ENCODE results near the gene CCDC146. TPM values are rescaled to one million over a fixed set of nuclear protein-coding genes. Genes with fewer than 3 reads are reported as not detected.
"Not testable (repeated sequence)": the region's sequence is repeated elsewhere in the genome, so short reads cannot be mapped to it uniquely, and the experiment has no call there.

The CCDC146 gene, protein sequence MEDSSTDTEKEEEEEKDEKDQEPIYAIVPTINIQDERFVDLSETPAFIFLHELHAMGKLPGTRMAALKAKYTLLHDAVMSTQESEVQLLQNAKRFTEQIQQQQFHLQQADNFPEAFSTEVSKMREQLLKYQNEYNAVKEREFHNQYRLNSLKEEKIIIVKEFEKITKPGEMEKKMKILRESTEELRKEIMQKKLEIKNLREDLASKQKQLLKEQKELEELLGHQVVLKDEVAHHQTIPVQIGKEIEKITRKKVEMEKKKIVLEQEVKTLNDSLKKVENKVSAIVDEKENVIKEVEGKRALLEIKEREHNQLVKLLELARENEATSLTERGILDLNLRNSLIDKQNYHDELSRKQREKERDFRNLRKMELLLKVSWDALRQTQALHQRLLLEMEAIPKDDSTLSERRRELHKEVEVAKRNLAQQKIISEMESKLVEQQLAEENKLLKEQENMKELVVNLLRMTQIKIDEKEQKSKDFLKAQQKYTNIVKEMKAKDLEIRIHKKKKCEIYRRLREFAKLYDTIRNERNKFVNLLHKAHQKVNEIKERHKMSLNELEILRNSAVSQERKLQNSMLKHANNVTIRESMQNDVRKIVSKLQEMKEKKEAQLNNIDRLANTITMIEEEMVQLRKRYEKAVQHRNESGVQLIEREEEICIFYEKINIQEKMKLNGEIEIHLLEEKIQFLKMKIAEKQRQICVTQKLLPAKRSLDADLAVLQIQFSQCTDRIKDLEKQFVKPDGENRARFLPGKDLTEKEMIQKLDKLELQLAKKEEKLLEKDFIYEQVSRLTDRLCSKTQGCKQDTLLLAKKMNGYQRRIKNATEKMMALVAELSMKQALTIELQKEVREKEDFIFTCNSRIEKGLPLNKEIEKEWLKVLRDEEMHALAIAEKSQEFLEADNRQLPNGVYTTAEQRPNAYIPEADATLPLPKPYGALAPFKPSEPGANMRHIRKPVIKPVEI
- 0.14 and 3.3 TPM in 2 replicates for total RNA-seq (2014; rRNA removed; shearing (Covaris generic); ENCODE audit: low replicate concordance)

DNA sequence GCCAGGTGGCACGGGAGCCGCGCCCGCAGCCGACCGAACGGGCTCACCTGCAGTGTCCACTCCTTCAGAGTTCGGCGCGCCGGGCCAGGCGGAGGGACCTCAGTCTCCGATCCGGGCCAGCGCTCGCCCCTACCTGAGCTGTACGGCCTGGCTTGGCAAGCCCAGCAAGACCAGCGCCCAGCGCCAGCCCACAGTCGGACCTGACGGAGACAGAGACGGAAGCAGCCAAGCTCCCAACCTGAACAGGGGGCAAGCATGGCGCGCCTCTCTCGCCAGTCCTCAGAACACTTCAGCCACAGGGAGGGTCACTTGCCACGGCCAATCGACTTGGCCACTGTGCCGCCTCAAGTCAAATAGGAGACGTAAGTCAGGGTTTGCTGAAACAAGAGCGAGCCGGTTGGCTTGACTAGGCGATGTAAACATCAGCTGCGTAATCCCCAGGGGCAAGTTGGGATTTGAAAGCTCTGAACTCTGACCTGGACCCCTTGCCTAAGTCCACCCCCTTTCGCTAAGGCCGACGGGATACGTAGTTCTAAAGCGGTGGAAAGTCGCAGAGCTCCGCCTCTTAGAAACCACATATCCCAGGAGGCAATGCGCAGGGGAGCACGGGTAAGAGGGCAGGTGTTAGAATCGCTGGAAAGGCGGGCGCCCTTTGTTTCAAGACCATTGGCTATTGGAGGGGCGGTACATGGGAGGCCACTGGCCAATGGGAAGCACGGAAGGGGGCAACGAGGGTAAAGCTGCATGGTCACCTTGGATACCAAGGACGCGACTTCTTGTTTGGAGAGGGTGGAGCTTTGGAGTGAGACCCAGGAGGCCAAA lies at the start of gene CCDC146:
TSS of gene CCDC146 (plus strand) at position 756 of the 822 bp plus-strand sequence. CDS start 45,054 bp downstream, outside the sequence.
- in situ Hi-C loops (cut with HindIII; ENCODE audit: low pct_unique_long_range_greater_than_20kb, low sequenced_read_pairs): not testable (repeated sequence)
- peak; percentile 99 for DNase-seq (ENCODE audit: low read depth)

DNA sequence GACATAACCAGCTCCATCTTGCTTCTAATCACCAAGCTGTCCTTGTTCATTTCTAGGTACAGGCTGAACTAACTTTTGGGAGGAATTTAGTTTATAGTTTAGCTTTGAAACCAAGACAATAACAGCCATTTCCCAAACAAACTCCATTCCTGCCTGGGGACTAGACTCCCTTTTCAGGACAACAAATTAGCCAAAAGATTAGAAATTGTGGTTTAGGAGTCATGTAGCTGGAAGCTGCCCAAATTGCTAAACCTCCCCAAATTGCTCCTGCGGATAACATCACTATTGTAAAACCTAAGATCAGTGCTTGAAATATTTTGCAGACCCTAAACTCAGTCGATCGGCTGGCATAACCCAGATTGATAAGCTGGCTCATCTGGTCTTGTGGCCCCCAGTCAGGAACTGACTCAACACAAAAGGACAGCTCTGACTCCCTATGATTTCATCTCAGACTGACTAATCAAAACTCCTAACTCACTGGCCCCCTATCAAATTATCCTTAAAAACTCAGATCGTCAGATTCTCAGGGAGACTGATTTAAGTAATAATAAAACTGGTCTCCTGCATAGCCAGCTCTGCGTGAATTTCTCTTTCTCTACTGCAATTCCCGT lies 47.5 kb upstream of the CCDC146 start:
- DNase-seq (ENCODE audit: low read depth); in situ Hi-C loops (cut with HindIII; ENCODE audit: low pct_unique_long_range_greater_than_20kb, low sequenced_read_pairs): not testable (repeated sequence)

DNA sequence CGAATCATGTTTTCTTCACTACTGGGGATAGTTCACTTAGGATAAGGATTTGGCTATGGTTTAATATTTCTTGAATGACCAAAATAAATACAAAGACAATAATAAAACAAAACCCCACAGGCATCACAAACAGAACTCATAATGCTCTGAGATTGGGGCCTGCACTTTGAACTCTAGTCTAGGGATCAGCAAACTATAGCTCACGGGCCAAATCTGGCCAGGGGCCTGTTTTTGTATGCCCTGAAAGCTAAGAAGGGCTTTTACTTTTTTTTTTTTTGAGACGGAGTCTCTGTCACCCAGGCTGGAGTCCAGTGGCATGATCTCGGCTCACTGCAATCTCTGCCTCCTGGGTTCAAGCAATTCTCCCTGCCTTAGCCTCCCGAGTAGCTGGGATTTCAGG lies 45.4 kb upstream of the CCDC146 start:
- in situ Hi-C loops (cut with HindIII; ENCODE audit: low pct_unique_long_range_greater_than_20kb, low sequenced_read_pairs): not testable (repeated sequence)

DNA sequence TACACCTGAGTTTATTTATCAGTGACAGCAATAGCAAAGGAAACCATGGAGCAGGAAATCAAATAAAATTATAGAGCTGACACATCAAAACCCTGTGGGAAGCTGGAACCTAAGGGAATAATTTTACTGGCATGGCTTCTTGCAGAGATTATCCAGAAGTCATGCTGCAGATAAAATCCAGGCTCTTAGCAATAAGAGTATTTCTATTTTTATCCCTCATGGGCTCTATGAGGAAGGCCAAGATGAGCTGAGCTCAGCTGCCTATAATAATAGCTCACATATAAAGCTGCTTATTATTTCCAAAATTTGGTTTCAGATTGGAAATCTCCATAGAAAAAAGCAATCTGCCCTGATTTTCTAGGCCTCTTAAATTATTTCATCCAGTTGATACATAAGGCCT lies 43.3 kb upstream of the CCDC146 start:
- DNase-seq (ENCODE audit: low read depth); in situ Hi-C loops (cut with HindIII; ENCODE audit: low pct_unique_long_range_greater_than_20kb, low sequenced_read_pairs): not testable (repeated sequence)

More for the DNA sequence above, 45.4 kb upstream of the CCDC146 start:
- not testable (repeated sequence) for DNase-seq (ENCODE audit: low read depth)

DNA sequence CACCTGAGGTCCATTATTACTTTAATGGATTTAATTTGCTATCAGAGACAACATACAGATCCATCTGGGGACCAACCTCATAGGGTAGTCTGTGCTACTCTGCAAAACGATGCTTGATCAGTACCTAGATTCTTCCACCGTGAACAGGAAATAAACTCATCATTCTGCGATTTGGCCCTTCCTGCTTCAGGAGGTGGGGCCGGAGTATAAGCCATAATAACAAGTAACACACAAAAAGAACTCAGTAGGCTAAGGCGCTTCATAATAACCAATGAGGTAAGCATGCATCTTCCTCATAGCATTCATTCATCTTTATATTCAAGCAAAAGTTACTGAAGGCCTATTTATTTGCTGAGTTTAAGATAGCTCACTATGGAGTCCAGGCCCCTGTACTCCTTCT lies 42.8 kb upstream of the CCDC146 start:
- in situ Hi-C loops (cut with HindIII; ENCODE audit: low pct_unique_long_range_greater_than_20kb, low sequenced_read_pairs); DNase-seq (ENCODE audit: low read depth): not testable (repeated sequence)

DNA sequence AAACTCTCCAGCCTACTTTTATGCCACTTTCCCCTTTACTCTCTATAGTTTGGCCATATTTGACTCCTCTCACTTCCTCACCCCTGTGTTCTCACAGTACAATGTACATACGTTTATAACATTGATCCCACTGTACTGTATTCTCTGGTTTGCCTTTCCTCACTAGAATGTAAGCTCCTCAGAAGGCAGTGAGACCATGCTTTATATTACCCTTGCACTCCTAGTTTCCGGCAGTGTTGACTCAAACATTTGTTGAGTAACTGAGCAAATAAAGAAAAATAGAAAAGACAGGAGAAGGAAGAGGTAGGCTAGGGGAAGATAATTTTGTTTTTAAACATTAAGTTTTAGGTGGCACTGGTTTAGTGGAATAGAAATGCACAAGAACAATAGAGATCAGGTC lies 42.2 kb upstream of the CCDC146 start:
- in situ Hi-C loops (cut with HindIII; ENCODE audit: low pct_unique_long_range_greater_than_20kb, low sequenced_read_pairs); DNase-seq (ENCODE audit: low read depth): not testable (repeated sequence)

DNA sequence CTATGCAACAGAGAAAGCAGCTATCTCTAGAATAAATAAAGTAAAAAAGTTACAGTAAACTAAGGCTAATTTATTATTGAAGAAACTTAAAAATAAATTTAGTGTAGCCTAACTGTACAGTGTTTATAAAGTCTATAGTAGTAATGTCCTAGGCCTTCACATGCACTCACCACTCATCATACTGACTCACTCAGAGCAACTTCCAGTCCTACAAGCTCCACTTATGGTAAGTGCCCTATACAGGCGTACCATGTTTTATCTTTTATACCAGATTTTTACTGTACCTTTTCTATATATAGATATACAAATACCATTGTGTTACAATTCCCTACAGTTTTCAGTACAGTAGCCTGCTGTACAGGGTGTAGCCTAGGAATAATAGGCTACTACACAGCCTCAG lies 40.2 kb upstream of the CCDC146 start:
- in situ Hi-C loops (cut with HindIII; ENCODE audit: low pct_unique_long_range_greater_than_20kb, low sequenced_read_pairs); DNase-seq (ENCODE audit: low read depth): not testable (repeated sequence)

DNA sequence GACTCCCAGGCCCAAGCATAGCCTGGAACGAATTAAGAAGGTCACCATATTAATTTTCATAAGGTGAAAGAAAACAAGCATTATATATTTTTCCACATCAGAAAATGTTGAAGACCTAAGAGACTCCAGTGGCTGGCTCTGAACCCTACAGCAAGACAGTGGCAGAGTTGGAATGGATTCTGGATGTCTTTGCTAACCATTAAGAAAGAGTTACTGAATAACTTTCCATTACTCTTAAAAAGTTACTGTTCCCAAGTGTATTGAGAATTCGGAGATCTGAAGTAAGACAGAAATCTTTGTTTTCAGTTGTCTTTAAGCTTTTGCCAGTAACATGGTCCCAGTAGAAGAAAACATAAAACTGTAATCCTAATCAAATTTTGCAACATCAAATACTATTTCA lies 30.1 kb upstream of the CCDC146 start:
- DNase-seq (ENCODE audit: low read depth); in situ Hi-C loops (cut with HindIII; ENCODE audit: low pct_unique_long_range_greater_than_20kb, low sequenced_read_pairs): not testable (repeated sequence)

DNA sequence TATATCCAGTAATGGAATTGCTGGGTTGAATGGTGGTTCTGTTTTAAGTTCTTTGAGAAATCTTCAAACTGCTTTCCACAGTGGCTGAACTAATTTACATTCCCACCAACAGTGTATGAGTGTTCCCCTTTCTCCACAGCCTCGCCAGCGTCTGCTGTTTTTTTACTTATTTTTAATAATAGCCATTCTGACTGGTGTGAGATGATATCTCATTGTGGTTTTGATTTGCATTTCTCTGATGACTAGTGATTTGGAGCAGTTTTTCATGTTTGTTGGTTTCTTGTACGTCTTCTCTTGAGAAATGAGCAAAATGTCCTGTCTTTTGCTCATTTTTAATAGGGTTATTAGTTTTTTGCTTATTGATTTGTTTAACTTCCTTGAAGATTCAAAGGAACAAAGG lies 21.9 kb upstream of the CCDC146 start:
- DNase-seq (ENCODE audit: low read depth); in situ Hi-C loops (cut with HindIII; ENCODE audit: low pct_unique_long_range_greater_than_20kb, low sequenced_read_pairs): not testable (repeated sequence)

DNA sequence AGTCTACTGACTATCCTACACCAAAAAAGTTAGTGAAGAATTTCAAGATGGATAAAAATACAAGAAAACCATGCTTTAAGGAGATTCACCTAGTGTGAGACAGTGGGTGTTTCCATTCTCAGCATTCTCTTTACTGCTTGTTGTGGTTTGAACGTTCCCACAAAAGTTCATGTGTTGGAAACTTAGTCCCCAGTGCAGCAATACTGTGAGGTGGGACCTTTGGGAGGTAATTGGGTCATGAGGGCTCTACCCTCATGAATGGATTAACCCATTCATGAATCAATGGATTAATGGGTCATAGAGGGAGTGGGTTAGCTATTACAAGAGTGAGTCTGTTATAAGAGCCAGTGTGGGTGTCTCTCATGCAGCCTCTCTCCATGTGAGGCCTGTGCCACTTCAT lies 21.2 kb upstream of the CCDC146 start:
- in situ Hi-C loops (cut with HindIII; ENCODE audit: low pct_unique_long_range_greater_than_20kb, low sequenced_read_pairs); DNase-seq (ENCODE audit: low read depth): not testable (repeated sequence)

DNA sequence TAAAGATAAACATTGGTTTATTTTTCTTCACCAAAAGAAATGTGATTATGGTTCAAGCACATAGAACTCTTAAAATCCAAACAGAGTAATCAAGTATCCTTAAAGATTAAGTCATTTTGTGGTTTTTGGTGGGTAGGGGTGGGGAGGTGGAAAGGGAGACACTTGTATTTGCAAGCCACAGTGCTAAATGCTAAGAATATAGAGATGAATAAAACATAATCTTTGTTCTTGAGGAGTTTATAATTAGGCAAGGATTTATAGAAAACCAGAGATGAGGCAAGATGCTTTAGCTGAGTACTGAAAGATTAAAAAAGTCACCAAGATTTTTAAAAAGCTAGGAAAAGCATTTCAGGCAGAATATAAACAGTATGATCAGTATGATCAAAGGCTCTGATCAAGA lies 19.7 kb upstream of the CCDC146 start:
- in situ Hi-C loops (cut with HindIII; ENCODE audit: low pct_unique_long_range_greater_than_20kb, low sequenced_read_pairs); DNase-seq (ENCODE audit: low read depth): not testable (repeated sequence)

DNA sequence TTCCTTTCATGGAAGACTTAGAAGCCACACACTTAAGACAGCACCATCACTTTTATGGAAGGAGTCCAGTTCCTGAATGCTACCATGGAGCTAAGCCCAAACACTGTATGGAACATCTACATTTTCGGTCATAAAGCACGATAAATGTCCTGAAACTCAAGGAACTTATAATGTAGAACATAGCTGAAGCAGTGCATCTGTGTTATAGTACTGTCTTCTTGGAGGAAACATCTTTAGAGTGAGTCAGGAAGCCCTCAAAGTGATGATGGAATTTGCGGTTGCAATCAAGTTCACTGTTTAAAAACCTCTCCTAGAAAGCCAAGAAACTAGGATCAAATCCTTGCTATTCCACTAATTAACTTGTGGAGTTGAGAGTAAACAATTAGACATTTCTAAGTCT lies 16.5 kb upstream of the CCDC146 start:
- DNase-seq (ENCODE audit: low read depth); in situ Hi-C loops (cut with HindIII; ENCODE audit: low pct_unique_long_range_greater_than_20kb, low sequenced_read_pairs): not testable (repeated sequence)

DNA sequence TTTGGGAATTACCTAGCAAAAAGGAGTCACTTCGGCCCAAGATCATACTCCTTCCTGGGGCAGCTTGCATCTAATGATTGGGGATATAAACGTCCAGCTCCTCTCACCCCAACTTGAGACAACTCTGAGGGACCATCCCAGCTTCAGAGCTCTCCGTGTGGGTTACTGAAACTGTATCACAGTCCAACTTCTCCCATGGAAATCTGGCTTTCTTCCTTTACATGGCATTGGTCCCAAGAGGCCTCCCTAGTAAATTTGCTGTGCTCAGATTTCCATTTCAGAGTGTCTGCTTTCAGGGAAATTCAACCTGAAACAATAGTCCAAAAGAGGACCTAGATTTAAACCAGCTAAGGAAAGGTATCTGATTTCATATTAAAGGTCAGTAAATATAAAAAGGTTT lies 14.8 kb upstream of the CCDC146 start:
- DNase-seq (ENCODE audit: low read depth): not testable (repeated sequence)

DNA sequence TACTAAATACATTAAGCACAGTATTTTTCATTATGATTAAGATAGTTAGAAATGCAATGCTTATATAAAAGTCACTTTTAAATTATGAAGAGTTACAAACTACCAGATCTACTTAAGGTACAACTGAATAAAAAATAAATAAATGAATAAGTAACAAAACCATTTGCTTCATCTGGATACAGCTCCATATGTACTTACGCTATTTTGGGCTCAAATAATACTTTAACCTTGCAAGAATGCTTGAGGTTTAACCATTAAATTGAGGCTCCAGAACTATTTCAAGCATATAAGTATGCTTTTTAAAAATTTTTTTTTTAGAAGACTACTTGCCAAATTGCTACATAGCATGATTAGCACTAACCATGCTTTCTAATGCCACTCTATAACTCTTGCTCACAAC lies 14.1 kb upstream of the CCDC146 start:
- DNase-seq (ENCODE audit: low read depth); in situ Hi-C loops (cut with HindIII; ENCODE audit: low pct_unique_long_range_greater_than_20kb, low sequenced_read_pairs): not testable (repeated sequence)

More for the DNA sequence above, 14.8 kb upstream of the CCDC146 start:
- in situ Hi-C loops (cut with HindIII; ENCODE audit: low pct_unique_long_range_greater_than_20kb, low sequenced_read_pairs): not testable (repeated sequence)

DNA sequence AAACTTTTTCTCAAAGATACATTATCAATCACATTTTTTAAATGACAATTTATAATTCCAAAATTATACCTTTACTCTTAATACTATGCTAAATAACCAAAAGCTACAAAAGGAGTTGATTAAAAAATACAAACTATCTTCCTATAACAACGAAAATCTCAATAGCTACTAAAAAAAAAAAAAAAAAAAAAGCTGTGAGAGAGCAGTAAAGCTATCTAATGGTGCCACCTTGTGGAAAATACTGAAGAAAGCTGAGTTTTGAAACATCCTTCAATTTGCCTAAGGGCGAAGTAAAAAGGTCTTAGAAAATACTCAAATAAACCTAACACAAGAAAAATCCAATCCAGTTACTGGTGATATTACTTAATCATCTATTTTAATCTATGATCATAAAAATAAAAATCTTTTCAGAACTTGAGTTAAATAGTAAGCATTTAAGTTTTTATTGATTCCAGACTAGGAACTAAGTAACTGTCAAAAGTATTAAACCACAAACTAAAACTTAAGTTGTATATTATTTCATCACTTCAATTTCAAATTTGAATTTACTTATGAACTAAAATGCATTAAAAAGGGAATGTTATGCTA lies 9.6 kb upstream of the CCDC146 start:
- in situ Hi-C loops (cut with HindIII; ENCODE audit: low pct_unique_long_range_greater_than_20kb, low sequenced_read_pairs): not testable (repeated sequence)
- DNase-seq (ENCODE audit: low read depth): peak; percentile 22

DNA sequence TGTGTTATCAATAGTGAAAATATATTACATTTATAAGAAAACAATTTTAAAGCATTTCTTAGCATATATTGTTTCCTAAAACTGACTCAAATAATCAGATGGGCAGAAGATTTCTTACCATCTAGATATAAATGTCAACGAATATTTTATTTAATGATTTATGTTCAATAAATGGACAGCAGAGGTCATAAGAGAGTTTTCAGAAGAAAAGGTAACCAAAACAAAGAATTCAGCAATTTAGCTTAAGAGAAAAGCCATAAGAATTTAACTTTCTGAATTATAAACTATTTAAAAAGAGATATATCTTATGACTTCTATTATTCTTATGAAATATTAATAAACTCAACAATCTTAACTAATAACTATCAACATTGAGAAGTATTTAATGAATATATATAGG lies 3.1 kb downstream of the CCDC146 start:
- DNase-seq (ENCODE audit: low read depth); in situ Hi-C loops (cut with HindIII; ENCODE audit: low pct_unique_long_range_greater_than_20kb, low sequenced_read_pairs): not testable (repeated sequence)

DNA sequence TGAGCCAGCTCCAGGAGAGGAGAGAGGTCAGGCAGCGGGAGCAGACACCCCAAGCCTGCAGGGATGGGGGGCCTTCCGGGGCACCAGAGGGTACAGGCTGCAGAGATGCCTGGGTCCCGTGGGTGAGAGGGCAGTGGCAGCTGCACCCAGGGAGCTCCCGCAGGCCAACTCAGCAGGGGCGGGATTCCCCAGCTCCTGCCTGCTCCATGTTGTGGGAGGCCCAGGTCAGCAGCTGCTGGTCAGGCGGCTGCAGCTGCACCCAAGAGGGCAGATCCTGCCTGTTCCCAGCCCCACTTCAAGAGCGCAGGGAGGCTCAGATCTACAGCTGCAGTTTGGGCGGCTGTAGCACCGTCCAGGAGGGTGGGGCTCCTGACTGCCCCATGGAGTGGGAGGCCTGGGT lies 4.6 kb downstream of the CCDC146 start:
- DNase-seq (ENCODE audit: low read depth); in situ Hi-C loops (cut with HindIII; ENCODE audit: low pct_unique_long_range_greater_than_20kb, low sequenced_read_pairs): not testable (repeated sequence)

Measured in Caki2 (cell line).